ENCODE data around the gene DYNC2H1.

The DYNC2H1 gene

GRCh38 chr11:103465555-103466140 lies 356.4 kb downstream of the DYNC2H1 start:
- no peak for DNase-seq (ENCODE audit: low spot score)

- DNase-seq (ENCODE audit: low spot score) = no peak
Observed at GRCh38 chr11:103471546-103471945, 362.3 kb downstream of the DYNC2H1 start.

GRCh38 chr11:103476874-103477273 lies 367.6 kb downstream of the DYNC2H1 start:
- no peak for DNase-seq (ENCODE audit: low spot score)

GRCh38 chr11:103480421-103480820 lies 371.2 kb downstream of the DYNC2H1 start:
- DNase-seq (ENCODE audit: low spot score) = no peak

- no peak for DNase-seq (ENCODE audit: low spot score)
Observed at GRCh38 chr11:103483996-103484395, 374.8 kb downstream of the DYNC2H1 start.

DNA sequence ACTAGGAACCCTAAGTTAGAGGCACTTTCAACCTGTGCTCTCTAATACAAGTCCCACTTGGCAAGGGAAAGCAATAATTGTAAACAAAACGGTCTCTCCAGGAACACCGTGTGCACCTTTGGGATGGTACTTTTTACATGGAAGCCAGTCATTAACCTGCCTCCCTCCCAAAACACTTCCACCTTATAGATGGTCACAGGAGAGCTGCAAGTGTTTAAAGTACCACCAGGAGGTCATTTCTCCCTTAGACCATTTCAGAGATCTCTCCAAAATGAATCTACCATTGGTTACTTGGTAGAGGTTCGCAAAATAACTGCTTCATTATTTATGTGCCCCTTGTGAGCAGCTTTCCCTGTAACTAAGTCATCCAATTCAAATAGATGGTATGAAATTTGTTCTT lies 375.3 kb downstream of the DYNC2H1 start:
- DNase-seq (ENCODE audit: low spot score) = no peak

DNA sequence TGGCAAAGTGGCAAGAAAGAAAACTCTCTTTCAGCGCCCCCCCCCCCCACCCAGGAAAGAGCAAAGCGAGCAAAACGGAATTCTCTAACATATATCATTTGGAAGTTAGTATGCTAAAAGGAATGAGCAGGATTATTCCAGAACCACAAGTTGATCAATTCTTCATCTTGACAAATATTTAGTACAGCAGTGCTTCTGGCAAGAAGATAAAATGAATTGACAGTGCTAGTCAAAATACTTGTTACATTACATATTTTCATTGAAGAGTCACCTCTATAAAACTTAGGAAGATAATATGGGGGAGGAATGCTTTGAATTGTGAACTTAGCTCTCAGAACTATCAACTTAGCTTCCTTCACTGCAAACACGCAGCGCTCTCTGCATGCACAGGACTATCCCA lies 377.4 kb downstream of the DYNC2H1 start:
- no peak for DNase-seq (ENCODE audit: low spot score)

DNA sequence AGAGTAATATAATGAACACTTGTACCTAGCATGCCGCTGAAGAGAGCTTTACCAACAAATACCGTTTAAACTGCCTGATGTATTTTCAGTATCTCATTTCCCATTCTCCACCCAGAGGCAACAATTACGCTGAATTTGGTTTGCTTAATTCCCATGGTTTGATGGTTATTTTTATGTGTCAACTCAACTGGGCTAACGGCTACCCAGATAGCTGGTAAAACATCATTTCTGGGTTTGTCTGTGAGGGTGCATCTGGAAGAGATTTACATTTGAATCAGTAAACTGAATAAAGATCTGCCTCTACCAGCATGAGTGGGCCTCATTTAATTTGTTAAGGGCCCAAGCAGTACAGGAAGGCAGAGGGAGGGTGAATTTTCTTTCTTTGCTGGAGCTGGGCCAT lies 377.9 kb downstream of the DYNC2H1 start:
- DNase-seq (ENCODE audit: low spot score) = no peak

DNA sequence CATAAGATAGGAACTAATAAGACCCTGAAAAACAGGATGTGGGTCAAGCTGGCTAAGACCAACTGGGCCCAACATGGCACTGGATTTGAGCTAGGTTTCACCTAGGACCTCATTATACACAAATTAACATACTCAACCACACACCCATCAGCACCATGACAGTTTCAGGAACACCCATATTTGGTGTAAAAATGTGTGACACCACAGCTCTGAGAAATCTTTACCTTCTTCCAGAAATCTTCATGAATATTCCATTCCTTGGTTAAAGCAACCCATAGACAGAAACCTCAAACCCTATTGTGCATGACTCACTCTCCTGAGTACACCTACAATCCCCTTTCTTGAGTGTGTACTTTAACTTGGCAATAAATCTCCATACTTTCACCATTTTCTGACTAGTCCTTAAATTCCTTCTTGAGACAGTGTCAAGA lies 378.8 kb downstream of the DYNC2H1 start:
- DNase-seq (ENCODE audit: low spot score) = peak; percentile 43

GRCh38 chr11:103488579-103488978 lies 379.4 kb downstream of the DYNC2H1 start:
- no peak for DNase-seq (ENCODE audit: low spot score)

DNA sequence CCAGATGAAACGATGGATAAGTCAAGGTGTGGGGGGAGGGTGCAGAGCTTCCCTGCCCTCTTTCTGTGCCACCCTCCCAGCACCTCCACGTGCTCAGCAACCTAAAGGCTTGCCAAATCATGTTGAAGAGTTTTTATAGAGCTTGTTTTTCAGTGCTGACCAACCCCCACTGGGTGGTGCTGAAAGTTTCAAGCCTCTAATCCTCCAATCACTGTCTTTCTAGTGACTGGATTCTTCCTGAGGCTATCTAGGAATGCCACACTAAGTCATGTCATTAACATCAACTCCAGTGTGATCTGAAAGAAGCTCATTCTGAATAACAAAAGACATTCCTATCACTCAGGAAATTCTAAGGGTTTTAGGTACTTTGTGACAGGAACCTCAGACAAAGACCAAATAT lies 382.6 kb downstream of the DYNC2H1 start:
- no peak for DNase-seq (ENCODE audit: low spot score)

- no peak for DNase-seq (ENCODE audit: low spot score)
Observed at GRCh38 chr11:103494491-103494890, 385.3 kb downstream of the DYNC2H1 start.

GRCh38 chr11:103497268-103497667 lies 388.0 kb downstream of the DYNC2H1 start:
- DNase-seq (ENCODE audit: low spot score) = no peak

GRCh38 chr11:103499710-103500340 lies 390.6 kb downstream of the DYNC2H1 start:
- peak; percentile 42 for DNase-seq (ENCODE audit: low spot score)

DNA sequence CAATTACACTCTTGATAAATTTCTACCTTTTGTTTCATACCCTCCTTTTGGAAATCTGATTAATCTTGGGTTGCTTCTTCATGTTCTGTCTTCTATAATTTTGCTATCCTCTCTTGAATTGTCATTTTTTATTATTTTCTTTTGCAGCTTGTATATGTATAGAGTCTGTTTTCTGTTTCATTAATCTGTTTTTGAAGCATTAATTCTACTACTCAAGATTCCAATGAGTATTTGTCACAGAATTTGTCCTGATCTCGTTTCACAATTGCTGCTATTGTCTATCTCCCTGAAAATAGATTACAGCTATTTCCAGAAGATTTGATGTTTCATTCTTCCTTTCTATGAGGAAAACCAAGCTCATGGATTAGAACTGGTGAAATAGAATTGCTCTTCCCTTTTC lies 406.1 kb downstream of the DYNC2H1 start:
- no peak for DNase-seq (ENCODE audit: low spot score)

DNA sequence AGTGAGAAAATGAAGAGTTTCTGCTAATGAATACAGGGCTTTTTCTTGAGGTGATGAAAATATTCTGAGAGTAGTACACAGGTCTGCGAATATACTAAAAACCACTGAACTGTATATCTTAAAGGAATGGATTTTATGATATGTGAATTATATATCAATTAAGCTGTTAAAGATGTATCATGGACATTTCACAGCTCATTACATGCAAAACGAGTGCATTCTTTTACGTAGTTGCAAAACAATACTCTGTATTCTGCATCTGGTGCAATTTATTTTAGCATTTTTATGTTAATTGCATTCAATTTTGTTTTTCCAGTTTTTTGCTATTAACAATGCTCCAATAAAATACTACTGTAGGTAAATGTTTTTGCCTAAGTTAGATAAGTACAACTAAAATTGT lies 411.6 kb downstream of the DYNC2H1 start:
- no peak for DNase-seq (ENCODE audit: low spot score)

DNA sequence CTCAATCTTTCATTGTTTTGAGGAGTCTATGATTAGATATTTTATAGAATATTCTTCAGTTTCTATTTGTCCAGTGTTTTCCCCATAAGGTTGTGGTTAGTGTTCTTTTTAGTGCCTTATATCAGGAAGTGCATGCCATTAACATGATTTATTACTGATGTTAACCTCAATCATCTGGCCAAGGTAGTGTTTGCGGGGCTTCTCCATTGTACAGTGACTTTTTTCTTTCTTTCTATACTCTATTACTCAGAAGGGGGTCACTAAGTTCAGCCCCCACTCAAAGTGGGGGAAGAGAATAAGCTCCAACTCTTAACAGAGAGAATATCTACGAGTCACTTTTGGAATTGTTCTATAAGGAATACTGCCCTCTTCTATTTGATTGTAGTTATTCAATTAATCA lies 415.8 kb downstream of the DYNC2H1 start:
- peak; percentile 86 for DNase-seq (ENCODE audit: low spot score)

- DNase-seq (ENCODE audit: low spot score) = no peak
Observed at GRCh38 chr11:103528046-103528445, 418.8 kb downstream of the DYNC2H1 start.

- no peak for DNase-seq (ENCODE audit: low spot score)
Observed at GRCh38 chr11:103528596-103528995, 419.4 kb downstream of the DYNC2H1 start.

DNA sequence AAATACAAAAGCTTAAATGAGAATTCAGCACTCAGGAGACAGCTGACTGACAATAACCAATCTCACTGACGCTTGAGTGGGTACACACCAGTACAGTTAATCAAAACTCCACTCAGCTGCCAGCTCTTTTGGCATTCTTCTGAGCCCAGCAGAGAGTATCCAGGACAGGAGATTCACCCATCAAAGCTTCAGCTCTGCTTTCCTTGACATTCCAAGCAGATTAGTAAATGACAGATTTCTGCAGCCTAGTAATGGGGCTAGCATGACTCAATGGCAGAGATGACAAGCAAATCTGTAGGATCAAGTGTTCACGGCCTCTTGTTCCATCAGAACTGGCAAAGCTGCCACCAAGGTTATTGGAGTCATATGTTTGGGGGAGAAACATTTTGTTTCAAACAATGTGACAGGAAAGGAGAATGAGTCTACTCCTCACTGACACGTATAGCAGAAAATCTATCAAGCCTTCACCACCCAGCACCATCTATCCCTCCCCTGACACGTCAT lies 420.0 kb downstream of the DYNC2H1 start:
- peak; percentile 97 for DNase-seq (ENCODE audit: low spot score)
